GM04503 (cell line): Measurements from ENCODE around the gene CASP12.
"Not testable (repeated sequence)": the region's sequence is repeated elsewhere in the genome, so short reads cannot be mapped to it uniquely, and the experiment has no call there.

Experiments
- DNase-seq: peaks from one replicate; pipeline ENCODE4 v3.0.0-alpha.2; 2012; ENCODE audit warnings: low read depth

CASP12 gene

DNA sequence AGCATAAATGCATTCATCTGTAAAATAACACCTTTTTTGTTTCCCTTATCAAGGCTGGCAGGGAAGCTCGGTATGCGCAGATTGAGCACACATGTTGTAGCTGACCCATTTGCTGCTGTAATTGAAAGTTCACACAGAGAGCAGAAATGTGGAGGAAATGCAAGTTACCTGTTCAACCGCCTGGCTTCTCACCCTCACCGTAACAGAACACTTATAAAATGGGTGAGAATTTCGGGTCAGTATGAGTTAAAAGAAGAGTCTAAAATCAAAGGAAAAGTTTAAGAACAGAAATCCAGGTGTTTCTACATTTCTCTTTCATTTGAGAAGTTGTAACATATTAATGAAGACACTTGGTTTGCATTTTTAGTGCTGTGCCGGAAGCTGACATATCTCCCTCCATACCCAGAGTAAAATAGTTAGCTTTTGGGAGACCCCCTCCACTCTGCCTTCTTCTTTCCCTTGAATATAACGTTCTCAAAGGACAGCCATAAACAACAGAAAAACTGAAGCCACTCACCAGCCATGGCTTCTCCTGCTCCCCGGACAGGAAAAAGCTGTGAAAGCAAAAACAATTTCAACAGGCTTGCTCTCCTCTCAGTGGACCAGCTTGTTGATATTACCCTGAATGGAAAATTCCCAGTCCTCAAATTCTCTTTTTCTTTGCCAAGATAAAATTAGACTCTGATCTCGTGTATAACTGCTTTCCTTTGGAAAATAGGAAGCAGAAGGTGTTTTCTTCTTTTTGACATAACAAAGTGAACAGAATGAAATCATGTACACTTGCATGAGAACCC lies at the start of gene CASP12:
CASP12 (minus strand) TSS at position 570 of the 794 bp plus-strand sequence.
- DNase-seq: no peak

DNA sequence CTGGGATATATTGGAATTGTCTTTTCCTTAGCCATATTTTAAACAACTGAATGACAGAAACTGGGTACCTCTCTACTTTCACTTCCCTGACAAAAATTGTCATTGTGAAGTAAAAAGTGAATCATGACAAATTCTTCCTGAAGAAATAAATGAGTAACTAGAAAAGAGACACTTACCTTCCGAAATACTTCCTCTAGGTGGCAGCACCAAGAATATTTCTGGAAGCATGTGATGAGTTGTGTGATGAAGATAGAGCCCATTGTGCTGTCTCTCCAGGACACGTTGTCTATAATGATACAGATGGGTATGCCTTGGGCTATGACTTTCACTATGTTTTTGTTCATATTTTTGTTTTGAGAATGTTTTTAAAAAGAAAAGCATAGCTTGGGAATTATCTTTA lies 48.6 kb upstream of the CASP12 start:
- DNase-seq: peak; percentile 11

DNA sequence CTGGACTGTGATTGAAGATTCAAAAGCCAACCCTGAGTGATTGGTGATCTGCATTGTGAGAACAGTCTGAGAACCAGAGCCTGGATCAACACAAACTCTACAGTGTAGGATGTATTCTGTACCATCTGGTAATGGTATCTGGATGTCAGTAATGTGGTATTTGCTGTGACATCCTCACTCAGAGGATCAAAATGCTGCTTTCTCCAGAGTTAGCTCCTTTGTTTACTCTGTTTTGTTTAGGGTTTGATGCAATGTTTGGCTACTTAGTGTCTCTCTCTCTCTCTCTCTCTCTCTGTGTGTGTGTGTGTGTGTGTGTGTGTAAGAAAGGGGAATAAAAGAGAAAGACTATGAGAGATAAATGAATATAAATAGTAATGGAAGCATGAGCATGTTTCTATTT lies 45.8 kb upstream of the CASP12 start:
- no peak for DNase-seq

DNA sequence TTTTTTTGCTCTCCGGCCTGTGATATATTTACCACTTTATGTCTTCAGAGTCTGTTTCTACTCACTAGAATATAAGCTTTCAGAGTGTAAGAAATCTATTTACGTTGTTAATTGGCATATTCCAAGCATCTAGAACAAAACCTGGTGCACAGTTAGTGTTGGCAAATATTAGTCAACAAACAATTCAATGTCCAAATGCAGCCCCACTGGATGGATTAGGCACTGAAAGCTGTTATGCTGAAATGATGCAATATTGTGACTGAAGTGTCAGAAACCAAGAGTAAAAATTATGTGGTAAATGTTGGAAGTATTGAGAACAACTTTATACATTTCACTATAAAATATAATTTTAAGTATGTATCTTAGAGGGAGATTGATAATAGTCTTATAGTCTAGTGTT lies 45.3 kb upstream of the CASP12 start:
- DNase-seq: no peak

DNA sequence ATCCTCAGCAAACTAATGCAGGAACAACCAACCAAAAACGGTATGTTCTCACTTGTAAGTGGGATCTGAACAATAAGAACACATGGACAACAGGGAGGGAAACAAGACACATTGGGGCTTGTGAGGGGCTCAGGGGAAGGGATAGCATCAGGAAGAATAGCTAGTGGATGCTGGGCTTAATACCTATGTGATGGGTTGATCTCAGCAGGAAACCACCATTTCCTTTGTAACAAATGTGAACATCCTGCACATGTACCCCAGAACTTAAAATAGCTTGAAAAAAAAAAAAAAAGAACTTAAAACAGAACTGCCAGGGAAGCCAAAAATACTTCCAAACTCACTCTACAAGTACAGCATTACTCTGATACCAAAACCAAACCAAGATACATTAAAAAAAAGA lies 36.3 kb upstream of the CASP12 start:
- DNase-seq: no peak

GRCh38 chr11:104934073-104934472 lies 35.8 kb upstream of the CASP12 start:
- DNase-seq: not testable (repeated sequence)

DNA sequence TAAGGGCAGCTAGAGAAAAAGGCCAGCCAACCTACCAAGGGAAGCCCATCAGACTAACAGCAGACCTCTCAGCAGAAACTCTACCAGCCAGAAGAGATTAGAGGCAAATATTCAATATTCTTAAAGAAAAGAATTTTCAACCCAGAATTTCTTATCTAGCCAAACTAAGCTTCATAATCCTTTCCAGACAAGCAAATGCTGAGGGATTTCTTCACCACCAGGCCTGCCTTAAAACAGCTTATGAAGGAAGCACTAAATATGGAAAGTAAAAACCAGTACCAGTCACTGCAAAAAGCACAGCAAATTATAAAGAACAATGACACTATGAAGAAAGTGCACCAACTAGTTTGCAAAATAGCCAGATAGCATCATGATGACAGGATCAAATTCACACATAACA lies 30.6 kb upstream of the CASP12 start:
- DNase-seq: no peak

DNA sequence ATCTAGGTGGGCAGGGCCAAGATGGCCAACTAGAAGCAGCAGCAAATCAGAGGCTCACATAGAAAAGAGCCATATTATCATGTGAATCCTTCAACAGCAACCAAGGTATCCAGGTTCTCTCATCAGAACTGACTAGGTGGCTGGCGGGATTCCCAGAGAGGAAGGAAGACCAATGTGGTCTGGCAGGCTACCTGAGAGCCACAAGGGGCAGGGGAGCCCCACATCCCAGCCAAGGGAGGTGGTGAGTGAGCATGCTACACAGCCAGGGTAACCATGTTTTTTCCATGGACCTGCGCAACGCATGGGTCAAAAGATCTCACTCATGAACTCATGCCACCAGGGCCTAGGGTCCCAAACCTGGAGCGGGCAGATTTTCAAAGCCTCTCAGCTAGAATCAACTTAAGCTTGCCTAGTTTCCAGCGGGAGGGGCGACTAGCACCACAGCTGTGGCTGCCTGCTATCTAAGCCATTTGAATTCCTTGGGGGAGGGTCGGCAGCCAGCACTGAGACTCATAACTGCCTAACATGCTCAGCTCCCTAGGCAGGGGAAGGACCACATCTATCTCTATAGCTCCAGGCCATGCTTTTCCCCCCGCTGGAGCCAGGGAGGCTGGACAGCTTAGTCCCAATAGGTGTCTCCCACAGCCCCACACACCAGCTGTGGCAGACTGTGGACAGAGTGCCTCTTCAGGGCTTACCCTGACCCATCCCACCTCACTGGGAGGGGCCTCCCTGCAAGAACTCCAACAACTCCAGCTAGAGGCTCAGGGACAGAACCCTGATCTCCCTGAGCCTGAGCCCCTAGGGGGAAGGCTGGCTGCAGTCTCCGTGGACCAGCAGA lies 28.7 kb upstream of the CASP12 start:
- no peak for DNase-seq

DNA sequence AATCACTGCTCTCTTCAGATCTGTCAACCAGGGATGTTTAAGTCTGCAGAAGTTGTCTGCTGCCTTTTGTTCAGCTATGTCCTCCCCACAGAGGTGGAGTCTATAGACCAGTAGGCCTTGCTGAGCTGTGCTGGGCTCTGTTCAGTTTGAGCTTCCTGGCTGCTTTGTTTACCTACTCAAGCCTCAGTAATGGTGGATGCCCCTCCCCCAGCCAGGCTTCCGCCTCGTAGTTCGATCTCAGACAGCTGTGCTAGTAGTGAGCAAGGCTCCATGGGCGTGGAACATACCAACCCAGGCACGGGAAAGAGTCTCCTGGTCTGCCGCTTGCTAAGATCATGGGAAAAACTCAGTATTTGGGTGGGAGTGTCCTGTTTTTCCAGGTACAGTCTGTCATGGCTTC lies 27.6 kb upstream of the CASP12 start:
- no peak for DNase-seq

DNA sequence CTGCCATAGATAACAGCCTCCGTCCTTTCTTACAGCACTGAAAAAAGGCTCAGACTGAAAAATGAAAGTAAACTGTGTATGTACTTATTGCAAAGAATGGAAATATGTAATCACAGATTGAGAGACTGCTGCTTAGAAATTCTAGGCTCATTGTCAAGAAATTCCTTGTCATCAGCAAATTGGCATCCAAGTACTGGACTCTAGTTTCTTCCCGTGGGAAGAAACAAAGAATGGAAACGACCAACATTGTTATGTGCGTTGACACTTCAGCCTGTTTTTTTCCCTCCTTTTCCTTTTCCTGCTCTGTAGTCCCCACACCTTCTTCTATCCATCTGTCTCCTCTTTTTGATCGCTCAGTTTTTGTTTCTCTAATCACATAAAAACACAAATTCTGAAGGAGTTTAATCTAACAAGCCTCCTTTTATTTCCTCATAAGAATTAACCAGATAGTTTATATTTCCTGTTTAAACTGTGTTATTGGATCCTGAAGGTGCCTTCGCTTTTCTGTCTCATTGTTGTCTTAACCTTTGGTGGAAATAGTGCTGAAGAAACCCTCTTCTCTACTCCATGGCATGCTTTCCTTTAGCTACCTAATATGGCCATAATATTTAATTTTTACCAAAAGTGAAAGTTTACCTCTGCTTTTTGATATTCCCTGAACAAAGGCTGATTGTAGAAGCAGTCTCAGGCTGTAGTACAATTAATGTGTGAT lies 20.0 kb upstream of the CASP12 start:
- DNase-seq: peak; percentile 80

DNA sequence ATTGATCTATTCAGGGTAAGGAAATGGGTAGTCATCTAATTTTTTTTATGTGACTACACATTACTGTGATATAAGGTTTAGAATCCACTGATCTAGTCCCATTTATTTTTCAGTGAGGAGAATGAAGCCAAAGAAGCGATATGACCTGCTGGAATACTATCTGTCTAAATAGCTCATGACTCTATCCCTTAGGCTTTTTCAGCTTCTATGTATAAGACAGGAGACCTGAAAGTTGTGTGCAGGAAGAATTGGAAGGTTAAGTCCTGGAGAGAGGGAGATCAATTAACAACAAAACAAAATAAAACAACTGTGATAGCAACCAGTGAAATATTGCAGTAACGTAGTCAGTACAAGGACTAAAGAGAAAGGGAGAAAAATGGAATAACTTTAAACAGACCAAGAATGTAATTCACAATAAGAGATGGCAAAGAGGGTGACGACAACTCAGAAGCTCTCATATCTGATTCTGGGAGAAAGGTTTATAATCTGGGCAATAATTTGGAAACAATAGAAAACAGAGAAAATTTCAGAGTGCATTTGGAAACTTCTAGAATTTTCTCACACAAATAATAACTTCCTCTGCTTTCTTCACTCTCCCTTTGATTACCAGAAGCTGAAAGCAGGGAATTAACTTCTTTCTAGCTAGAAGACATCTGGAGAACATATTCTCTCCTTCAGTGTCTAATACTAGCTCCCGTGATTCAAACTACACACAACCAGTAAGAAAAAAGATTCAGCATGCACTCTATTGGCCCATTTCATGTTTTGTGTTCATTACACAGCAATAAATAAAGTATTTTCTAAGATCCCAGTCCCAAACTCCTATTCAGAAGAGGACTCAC lies 19.2 kb upstream of the CASP12 start:
- peak; percentile 3 for DNase-seq

DNA sequence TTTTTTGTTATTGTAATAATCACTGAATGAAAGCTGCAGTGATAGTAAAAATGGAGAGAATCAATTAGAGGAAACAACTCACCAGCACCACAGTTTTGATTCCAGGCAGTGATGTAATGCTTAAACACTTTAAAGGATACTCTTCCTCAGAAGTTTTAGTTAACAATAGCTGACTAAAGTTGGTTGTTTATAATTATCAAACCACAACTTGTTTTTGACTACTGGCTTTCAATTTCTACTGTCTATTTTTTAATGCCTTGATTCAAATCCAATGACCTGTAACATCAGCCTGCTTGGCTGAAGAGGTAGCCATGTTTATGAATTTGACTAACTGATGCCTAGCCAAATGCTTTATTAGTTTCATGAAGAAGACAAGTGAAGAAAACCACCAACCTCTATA lies 18.2 kb upstream of the CASP12 start:
- DNase-seq: no peak

- DNase-seq: no peak
These were observed 13.8 kb upstream of the CASP12 start for GRCh38 chr11:104912102-104912501.

DNA sequence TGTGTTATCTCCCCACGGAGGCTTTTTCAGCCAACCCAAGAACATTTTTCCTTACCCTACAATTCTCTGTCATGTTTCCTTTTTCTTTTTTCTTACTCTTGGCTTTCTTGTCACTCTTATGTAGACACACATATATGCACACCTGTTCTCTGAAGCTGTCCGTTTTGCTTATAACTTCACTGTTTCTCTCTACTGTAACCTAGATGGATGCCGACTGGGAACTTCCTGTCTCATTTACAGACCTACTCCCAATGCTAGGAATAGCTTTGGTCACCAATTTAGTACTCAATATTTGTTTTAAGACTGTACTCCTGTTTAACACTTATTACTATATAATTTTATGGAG lies 9.9 kb upstream of the CASP12 start:
- DNase-seq: no peak

DNA sequence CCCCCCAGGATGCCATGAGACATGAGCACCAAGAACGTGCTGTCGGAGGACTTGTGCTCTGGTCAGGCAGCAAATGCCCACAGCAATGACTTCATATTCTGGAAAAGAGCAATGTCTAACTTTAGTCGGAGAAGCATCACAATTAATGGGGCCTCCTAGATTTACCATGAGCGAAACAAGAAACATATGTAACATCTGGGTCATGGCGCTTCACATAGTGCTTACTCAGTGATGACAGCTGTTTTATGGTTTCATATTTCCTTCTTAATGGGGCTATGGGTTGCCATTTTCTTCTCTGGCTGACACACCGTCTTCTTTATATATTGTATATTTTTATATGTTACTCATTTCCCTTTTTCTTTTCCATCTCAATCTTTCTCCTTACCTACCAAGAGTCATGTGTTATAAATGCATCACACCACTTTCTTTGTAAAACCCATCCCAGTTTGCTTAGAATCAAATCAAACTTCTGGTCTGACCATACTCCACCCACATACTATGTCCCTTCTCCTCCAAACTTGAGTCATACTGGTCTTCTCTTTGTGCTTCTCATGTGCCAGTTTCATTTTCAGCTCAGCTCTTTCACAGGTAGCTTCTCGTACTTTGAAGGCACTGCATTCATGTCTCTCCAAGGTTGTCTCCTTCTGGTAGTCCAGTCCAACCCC lies 9.4 kb upstream of the CASP12 start:
- DNase-seq: no peak

GRCh38 chr11:104905271-104905670 lies 7.0 kb upstream of the CASP12 start:
- DNase-seq: no peak

DNA sequence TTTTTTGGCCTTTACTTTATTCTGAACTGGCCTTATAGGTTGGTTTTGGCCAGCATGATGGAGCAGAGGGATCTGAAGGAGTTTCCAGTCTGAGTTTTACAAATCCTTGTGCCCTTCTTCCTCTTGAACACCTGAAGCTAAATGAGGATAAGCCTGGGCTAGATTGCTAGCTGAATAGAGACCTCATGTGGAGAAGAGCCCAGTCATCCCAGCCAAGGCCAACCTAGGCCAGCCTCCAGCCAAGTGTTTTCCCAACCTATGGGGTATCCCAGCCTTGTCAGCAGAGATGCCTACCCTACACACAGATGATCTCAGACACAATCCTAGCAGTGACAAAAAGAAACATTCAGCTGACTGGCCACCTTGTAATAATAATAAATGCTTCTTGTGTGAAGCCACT lies 966 bp upstream of the CASP12 start:
- DNase-seq: no peak

DNA sequence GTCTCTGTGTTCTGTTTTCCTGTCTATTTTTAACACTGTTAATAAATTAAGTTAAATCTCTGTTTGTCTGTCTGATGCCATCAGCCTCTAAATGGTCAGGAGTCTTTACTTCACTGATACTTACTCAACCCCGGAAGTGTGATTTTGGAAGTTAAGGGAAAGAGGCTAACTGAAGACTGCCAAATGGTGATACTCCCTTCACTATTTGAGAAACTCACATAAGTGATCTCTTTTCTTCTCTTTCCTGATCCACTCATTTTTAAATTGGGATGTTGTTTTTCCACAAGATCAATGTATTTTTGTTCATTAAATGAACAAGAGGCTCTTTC lies 389 bp upstream of the CASP12 start:
- DNase-seq: no peak

GRCh38 chr11:104895634-104896033 lies 2.6 kb downstream of the CASP12 start:
- DNase-seq: no peak

DNA sequence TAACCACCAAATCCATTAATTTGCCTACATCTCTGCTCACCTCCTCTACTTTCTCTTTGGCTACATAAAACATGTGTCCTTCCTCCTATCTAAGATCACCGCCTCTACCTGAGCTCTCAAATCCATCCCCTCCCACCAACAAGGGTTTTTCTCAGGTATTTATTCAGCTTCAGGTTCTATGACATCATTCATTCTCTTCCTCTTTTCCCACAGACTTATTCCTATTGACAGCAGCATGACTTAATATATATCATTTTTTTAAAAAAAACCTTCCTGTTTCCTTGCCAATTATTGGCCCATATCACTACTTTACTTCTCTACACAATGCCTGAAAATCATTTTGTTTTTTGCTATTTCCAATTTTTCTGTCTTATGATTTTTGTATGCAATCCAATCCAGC lies 4.4 kb downstream of the CASP12 start:
- no peak for DNase-seq

GRCh38 chr11:104892723-104893511 lies 5.3 kb downstream of the CASP12 start:
- no peak for DNase-seq
